GM12891 (cell line): Measurements from ENCODE around the gene TSEN34.
"Not testable (repeated sequence)": the region's sequence is repeated elsewhere in the genome, so short reads cannot be mapped to it uniquely, and the experiment has no call there.

ENCODE experiments used
- POLR2AphosphoS5 ChIP-seq: IDR thresholded peaks from 2 replicates; pipeline ENCODE4 v1.6.1; 2011; ENCODE audit warnings: low read depth, low read length, control low read depth
- TAF1 ChIP-seq: IDR thresholded peaks from 2 replicates; pipeline ENCODE4 v1.6.1; 2011; ENCODE audit warnings: low read depth, low read length, control low read depth

DNA sequence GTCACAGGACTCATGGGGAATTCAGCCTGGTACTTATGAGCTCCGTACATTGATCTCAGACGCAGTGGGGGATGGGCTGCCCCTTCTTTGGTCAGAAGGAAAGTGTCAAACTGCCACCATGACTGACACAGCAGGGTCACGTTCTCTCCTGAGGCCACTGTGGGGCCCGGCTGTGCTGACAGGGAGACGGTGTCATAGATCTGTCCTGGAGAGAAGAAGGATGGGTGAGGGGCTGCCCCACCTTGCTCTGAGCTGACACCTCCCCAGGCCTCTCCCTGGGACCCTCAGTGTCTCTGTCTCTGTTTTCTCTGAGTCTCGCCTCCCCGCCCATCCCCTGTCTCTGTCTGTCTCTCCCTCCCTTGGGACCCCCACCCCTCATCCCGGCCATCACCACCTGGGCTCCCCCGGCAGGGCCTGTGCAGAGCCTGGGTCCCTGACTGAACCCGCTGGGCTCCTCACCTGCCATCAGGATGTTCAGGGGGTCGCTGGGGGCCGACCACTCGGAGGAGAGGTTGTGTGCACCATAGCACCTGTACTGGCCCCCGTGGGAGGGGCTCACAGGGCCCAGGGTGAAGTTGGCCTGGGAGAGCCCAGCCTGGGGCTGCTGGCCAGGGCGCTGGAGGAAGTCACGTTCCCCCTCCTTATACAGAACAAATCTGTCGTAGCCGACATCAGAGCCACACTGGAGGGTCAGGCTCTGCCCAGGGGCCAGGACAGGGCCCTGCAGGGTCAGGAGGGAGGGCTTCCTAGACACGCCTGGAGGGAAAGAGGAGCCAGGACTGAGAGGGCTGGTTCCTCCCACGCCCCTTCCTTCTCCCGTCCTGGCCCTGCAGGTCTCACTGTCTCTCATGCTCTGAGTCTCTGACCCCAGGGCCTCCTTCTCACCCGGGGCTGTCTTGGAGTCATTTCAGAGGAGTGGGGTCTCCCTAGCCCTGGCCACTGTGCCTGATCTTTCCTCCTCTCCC, 49.5 kb downstream of the TSEN34 start:
- TF ChIP-seq POLR2AphosphoS5, TAF1: not testable (repeated sequence)
